T-cell (primary cell): ENCODE measurements around the gene TMEM132C. TPM values are rescaled to one million over a fixed set of nuclear protein-coding genes. Genes with fewer than 3 reads are reported as not detected.

ENCODE experiments used
- ATAC-seq, 4 experiments: fragments of 200-7000 bp in 3 of 4; fragments of 150-1000 bp in 1 of 4; cut with Tn5 transposase; replicated peaks in 1 of 4; 1 replicate in 3 of 4; 2 replicates in 1 of 4; pipeline ENCODE4 v1.10.0; 2021; ENCODE audit warnings: moderate library complexity in 3 of 4, mild to moderate bottlenecking in 2 of 4, moderate number of reproducible peaks in 1 of 4
- CTCF ChIA-PET, 2 donors: fragments of 300-600 bp; sonication (Branson Sonifier 250); formaldehyde crosslinking; loops; one replicate each; lab custom pipeline; 2022; ENCODE audit warnings: antibody characterized with exemption in 2 of 2; lab: Charles Lee
- POLR2A ChIA-PET, 2 donors: fragments of 300-600 bp; sonication (Branson Sonifier 250); formaldehyde crosslinking; loops; one replicate each; lab custom pipeline; 2022; ENCODE audit warnings: antibody characterized with exemption in 2 of 2; lab: Charles Lee
- DNase-seq, 35 experiments: peaks; one replicate each; pipeline versions ENCODE4 v3.0.0 to v3.0.0-alpha.2; 2013 to 2023
- H3K27ac ChIP-seq: one replicate; pipeline ENCODE4 v1.5.1; 2013; ENCODE audit warnings: low read length
- H3K27me3 ChIP-seq, 2 experiments: replicated peaks in 1 of 2; 1 replicate in 1 of 2; 2 replicates in 1 of 2; pipeline versions ENCODE4 v1.6.1 to v1.7.0; 2013; ENCODE audit warnings: low read length in 1 of 2, mixed read lengths in 1 of 2; ENCODE audit not compliant: control insufficient read depth in 2 of 2, insufficient read depth in 2 of 2; ENCODE audit errors: extremely low read depth in 1 of 2
- H3K36me3 ChIP-seq, 2 donors: 1 replicate in 1 of 2; 2 replicates in 1 of 2; pipeline versions ENCODE4 v1.6.1 to v1.7.0; 2013; ENCODE audit warnings: low read length in 1 of 2; ENCODE audit not compliant: control insufficient read depth in 2 of 2, insufficient read depth in 1 of 2; ENCODE audit errors: extremely low read depth in 1 of 2
- H3K4me1 ChIP-seq, 2 experiments: 1 replicate in 1 of 2; 2 replicates in 1 of 2; pipeline versions ENCODE4 v1.6.1 to v1.7.0; 2013; ENCODE audit warnings: low read length in 2 of 2, mixed read lengths in 1 of 2; ENCODE audit not compliant: insufficient read depth in 2 of 2, control insufficient read depth in 1 of 2; ENCODE audit errors: extremely low read depth in 1 of 2
- H3K4me3 ChIP-seq, 2 donors: 1 replicate in 1 of 2; 2 replicates in 1 of 2; pipeline versions ENCODE4 v1.5.1 to v1.7.0; 2013; ENCODE audit warnings: mild to moderate bottlenecking in 2 of 2, low read length in 1 of 2, moderate library complexity in 1 of 2; ENCODE audit not compliant: control insufficient read depth in 1 of 2; ENCODE audit errors: extremely low read depth in 1 of 2
- H3K9me3 ChIP-seq: 2 replicates; pipeline ENCODE4 v1.7.0; 2013
- H3K27ac Mint-ChIP-seq, 2 donors: one replicate each; pipeline ENCODE4 v1.8.0; 2020 to 2021; ENCODE audit warnings: mild to moderate bottlenecking in 2 of 2, mixed read lengths in 2 of 2
- H3K27me3 Mint-ChIP-seq, 2 donors: one replicate each; pipeline ENCODE4 v1.8.0; 2021 to 2022; ENCODE audit warnings: mixed read lengths in 2 of 2
- H3K36me3 Mint-ChIP-seq: one replicate; pipeline ENCODE4 v1.8.0; 2021; ENCODE audit warnings: mixed read lengths
- H3K4me1 Mint-ChIP-seq, 3 donors: one replicate each; pipeline ENCODE4 v1.8.0; 2020 to 2022; ENCODE audit warnings: mixed read lengths in 3 of 3, mild to moderate bottlenecking in 1 of 3
- H3K4me3 Mint-ChIP-seq, 3 donors: one replicate each; pipeline ENCODE4 v1.8.0; 2020 to 2022; ENCODE audit warnings: mild to moderate bottlenecking in 3 of 3, mixed read lengths in 3 of 3, moderate library complexity in 3 of 3
- H3K9me3 Mint-ChIP-seq, 3 donors: one replicate each; pipeline ENCODE4 v1.8.0; 2020 to 2022; ENCODE audit warnings: mixed read lengths in 3 of 3
- WGBS: methylation state at CpG from one replicate; pipeline ENCODE4 v1.1.5; 2013; ENCODE audit warnings: missing lambda C conversion rate; ENCODE audit not compliant: insufficient coverage; 5-methylcytosine and 5-hydroxymethylcytosine counted together
- total RNA-seq, 35 experiments: library from RNA in 6 of 35; stranded (reverse) in 6 of 35; fragments of 120-200 nt in 1 of 35; gene quantifications; one replicate each; pipeline versions ENCODE4 v1.2.1 to v1.2.4 and lab custom pipeline; 2013 to 2026

Gene TMEM132C
- total RNA-seq, 5 donors from 2014 or later (not counting 1 experiment from before 2014, with no cell fraction given) = 0.07 TPM; not detected in 4

DNA sequence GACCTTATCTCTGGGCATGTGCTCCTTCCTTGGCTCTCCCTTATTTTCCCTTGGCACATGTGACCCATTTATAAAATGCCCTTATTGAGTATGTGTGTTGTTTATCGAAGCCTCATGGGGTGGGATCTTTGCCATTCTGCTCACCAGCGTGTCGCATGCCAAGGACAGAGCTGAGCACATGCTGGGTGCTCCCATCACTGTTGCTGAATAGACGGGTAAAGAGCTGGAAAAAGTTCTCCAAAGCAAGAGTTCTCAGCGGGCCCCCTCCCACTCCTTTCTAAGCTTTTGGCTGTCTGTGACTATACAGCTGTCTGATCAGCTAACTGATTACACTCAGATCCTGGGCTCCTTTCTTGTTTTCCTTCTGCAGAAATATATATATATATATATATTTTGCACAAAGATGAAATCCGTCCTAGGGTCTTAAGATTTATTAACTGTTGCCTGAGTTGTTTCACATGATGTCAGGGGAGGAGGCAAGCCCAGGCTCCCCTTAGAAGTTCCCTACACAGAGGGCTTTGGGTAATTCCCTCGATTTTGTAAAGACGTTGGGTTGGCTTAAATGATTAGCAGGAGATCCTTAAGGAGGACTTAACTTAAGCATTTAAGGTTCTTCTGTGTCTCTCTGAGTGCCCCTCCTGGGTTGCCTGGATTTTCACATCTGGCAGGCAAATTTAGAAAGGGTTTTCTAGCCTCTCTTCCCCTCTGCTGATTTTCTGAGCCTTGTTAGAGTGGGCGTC is 71.6 kb downstream of the TMEM132C start:
- Mint-ChIP-seq H3K36me3 (no peaks in the 10 kb centered on the region), H3K9me3 (peaks cover 0 to 4% (median 2%) of the 10 kb centered on the region in 3 donors), H3K4me3 (no peak overlapping the region), H3K27me3 (peaks cover 6 to 7% of the 10 kb centered on the region in 2 donors), H3K27ac (no peak overlapping the region), H3K4me1 (no peaks in the 10 kb centered on the region)
- ChIA-PET POLR2A (no interaction called here), CTCF (no interaction called here)
- Histone ChIP-seq H3K4me3 (no peak overlapping the region), H3K36me3 (no peaks in the 10 kb centered on the region), H3K27me3 (peaks cover 0 to 8% of the 10 kb centered on the region in 2 experiments), H3K4me1 (no peaks in the 10 kb centered on the region), H3K9me3 (no peaks in the 10 kb centered on the region), H3K27ac (no peak overlapping the region)
- WGBS = 34% methylated on average over 5 of the region's 9 CpGs
- ATAC-seq (no peak), DNase-seq (no peak)

DNA sequence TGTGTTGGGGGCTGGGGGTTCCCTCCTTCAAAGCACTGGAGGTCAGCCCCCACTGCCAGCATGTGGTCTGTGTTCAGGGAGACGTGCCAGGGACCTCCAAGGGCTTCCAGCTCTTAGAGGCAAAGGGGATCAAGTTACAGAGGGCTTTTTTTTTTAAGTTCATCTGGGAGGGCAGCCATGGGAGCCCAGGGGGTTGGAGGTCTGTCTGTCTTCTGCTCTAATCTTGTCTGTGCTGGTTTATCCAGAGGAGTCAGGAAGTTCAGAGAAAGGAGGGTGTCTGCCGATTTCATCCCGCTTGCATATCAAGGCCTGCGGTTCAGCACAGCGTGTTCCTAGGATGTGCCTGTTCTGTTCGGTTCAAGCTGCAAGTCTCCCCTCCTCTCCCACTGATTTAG is 72.2 kb downstream of the TMEM132C start:
- no peak overlapping the region for H3K4me3 ChIP-seq
- Mint-ChIP-seq H3K4me1 (no peaks in the 10 kb centered on the region), H3K27ac (no peak overlapping the region), H3K4me3 (no peak overlapping the region), H3K27me3 (peaks cover 6 to 7% of the 10 kb centered on the region in 2 donors), H3K9me3 (peaks cover 0 to 4% (median 2%) of the 10 kb centered on the region in 3 donors), H3K36me3 (no peaks in the 10 kb centered on the region)
- no peaks in the 10 kb centered on the region for H3K4me1 ChIP-seq
- no CpG with 5 or more reads among the region's 6 CpGs for WGBS
- DNase-seq (no peak), ATAC-seq (no peak)
- ChIA-PET POLR2A (no interaction called here), CTCF (no interaction called here)
- H3K27ac ChIP-seq = no peak overlapping the region
- no peaks in the 10 kb centered on the region for H3K36me3 ChIP-seq
- no peaks in the 10 kb centered on the region for H3K9me3 ChIP-seq
- peaks cover 0 to 8% of the 10 kb centered on the region in 2 experiments for H3K27me3 ChIP-seq

DNA sequence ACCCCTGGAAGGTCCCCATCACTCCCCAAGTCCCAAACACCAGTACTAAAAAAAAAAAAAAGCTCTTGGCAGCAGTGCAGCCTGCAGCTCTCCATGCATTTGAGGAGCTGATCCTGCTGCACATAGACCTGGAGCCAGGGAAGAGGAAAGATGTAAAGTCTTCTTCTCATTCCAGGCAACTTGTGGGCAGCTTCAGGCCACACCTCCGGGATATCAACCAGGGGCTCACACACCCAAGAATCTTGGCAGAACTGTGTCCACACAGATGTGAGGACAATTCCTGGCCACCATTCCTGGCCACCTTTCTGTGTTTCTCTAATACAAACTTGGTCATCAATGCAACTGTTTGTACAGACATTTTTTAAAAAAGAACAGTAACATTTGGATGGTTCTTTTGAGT is 72.7 kb downstream of the TMEM132C start:
- ATAC-seq (no peak), DNase-seq (no peak)
- Histone ChIP-seq H3K36me3 (no peaks in the 10 kb centered on the region), H3K9me3 (no peaks in the 10 kb centered on the region), H3K27ac (no peak overlapping the region), H3K4me1 (no peaks in the 10 kb centered on the region), H3K27me3 (peaks cover 0 to 8% of the 10 kb centered on the region in 2 experiments), H3K4me3 (no peak overlapping the region)
- WGBS = 100% methylated on average over 1 of the region's 1 CpG
- H3K9me3 Mint-ChIP-seq = peaks cover 0 to 7% (median 2%) of the 10 kb centered on the region in 3 donors
- H3K4me1 Mint-ChIP-seq = no peaks in the 10 kb centered on the region
- H3K4me3 Mint-ChIP-seq = no peak overlapping the region
- H3K27ac Mint-ChIP-seq = no peak overlapping the region
- CTCF ChIA-PET = no interaction called here
- POLR2A ChIA-PET = no interaction called here
- no peaks in the 10 kb centered on the region for H3K36me3 Mint-ChIP-seq
- peaks cover 6 to 7% of the 10 kb centered on the region in 2 donors for H3K27me3 Mint-ChIP-seq

DNA sequence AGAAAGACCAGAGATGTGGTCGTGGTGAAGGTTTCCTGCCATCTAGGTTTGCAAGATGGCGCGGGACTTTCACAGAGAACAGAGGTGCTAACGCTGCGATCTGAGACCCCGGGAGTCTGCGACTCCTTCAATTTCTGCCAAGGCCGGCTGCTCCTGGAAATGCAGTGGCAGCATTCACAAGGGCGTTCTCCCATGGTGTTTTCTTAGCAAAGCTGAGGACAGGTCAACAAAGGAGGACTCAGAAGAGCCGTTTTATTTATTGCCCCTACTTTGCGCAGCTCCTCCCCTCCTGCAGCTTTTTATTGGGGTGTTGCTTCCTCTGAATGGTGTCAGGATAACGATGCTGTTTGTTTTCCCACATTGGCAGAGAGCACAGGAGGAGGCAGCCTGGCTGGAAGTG is 86.3 kb downstream of the TMEM132C start:
- Histone ChIP-seq H3K4me3 (no peak overlapping the region), H3K4me1 (no peaks in the 10 kb centered on the region), H3K9me3 (no peaks in the 10 kb centered on the region), H3K27ac (no peak overlapping the region), H3K36me3 (no peaks in the 10 kb centered on the region), H3K27me3 (peaks cover 0 to 2% of the 10 kb centered on the region in 2 experiments)
- H3K27ac Mint-ChIP-seq = no peak overlapping the region
- no peaks in the 10 kb centered on the region for H3K4me1 Mint-ChIP-seq
- ATAC-seq = no peak
- H3K9me3 Mint-ChIP-seq = peaks cover 15 to 26% (median 16%) of the 10 kb centered on the region in 3 donors
- ChIA-PET POLR2A (no interaction called here), CTCF (no interaction called here)
- no peak overlapping the region for H3K4me3 Mint-ChIP-seq
- H3K27me3 Mint-ChIP-seq = peaks cover 4 to 12% of the 10 kb centered on the region in 2 donors
- WGBS = 7% methylated on average over 10 of the region's 12 CpGs
- H3K36me3 Mint-ChIP-seq = no peaks in the 10 kb centered on the region
- no peak for DNase-seq

DNA sequence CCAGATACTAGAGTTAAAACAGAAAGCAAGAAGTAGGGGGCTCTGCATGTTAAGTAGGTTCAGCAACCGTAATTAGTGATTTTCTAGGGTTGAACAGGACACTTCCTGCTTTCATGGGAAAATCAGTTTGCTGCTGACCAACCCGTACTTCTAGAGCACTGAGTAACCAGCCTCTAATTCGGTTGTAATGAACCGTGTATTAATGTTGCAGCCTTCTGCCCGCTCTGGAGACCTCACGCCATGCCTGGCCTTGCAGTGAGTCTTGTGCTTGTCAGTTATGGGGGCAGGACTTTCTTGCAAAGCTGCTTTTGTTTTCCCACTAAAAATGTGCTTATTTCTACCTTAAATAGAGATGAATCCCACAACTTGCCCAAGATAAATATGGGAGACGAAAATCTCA is 89.6 kb downstream of the TMEM132C start:
- Mint-ChIP-seq H3K27me3 (peaks cover 4 to 12% of the 10 kb centered on the region in 2 donors), H3K4me3 (no peak overlapping the region), H3K9me3 (peaks cover 6 to 18% (median 14%) of the 10 kb centered on the region in 3 donors), H3K36me3 (no peaks in the 10 kb centered on the region), H3K4me1 (no peaks in the 10 kb centered on the region), H3K27ac (no peak overlapping the region)
- Histone ChIP-seq H3K4me1 (no peaks in the 10 kb centered on the region), H3K27me3 (no peaks in the 10 kb centered on the region), H3K36me3 (no peaks in the 10 kb centered on the region), H3K4me3 (no peak overlapping the region), H3K27ac (no peak overlapping the region), H3K9me3 (no peaks in the 10 kb centered on the region)
- DNase-seq = no peak
- ChIA-PET POLR2A (no interaction called here), CTCF (no interaction called here)
- no peak for ATAC-seq
- 78% methylated on average over 5 of the region's 7 CpGs for WGBS

DNA sequence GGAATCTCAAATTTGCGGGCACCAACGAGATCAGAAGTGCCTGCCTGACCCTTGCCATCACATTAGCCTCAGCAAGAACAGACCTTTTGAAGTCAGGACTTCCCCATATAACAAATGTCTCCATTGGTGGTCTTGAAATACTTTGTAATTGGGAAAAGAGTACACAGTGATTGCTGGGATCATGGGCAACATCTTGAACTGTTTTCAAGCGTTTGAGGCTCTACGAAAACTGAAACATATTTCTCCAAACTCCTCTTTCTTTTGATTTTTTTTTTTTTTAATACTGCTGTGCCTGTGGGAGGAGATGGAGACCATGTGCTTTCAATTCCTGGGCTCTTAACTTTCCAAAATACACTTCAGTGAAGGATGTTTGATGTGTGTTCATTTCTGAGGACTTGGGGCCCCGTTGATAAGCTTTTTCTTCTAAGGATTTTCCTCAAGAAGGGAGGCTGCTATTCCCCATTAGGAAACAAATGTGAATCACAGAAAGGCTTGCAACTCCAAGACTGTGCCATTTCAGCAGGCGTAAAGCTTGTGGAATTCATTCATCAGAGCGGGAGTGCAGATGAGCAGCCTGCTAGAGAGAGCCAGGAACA is 94.5 kb downstream of the TMEM132C start:
- H3K4me3 ChIP-seq = no peak overlapping the region
- peaks cover 0 to 5% of the 10 kb centered on the region in 2 experiments for H3K4me1 ChIP-seq
- 72% methylated on average over 2 of the region's 7 CpGs for WGBS
- peaks cover 0 to 4% (median 0%) of the 10 kb centered on the region in 3 donors for H3K4me1 Mint-ChIP-seq
- CTCF ChIA-PET = no interaction called here
- POLR2A ChIA-PET = no interaction called here
- H3K9me3 Mint-ChIP-seq = peaks cover 0 to 7% (median 6%) of the 10 kb centered on the region in 3 donors
- no peak overlapping the region for H3K27ac ChIP-seq
- no peak for DNase-seq
- peaks cover 0 to 20% of the 10 kb centered on the region in 2 experiments for H3K27me3 ChIP-seq
- no peaks in the 10 kb centered on the region for H3K36me3 ChIP-seq
- H3K27me3 Mint-ChIP-seq = peaks cover 10 to 22% of the 10 kb centered on the region in 2 donors
- no peak overlapping the region for H3K27ac Mint-ChIP-seq
- H3K9me3 ChIP-seq = no peaks in the 10 kb centered on the region
- no peaks in the 10 kb centered on the region for H3K36me3 Mint-ChIP-seq
- ATAC-seq = no peak
- H3K4me3 Mint-ChIP-seq = no peak overlapping the region
